HepG2 (cell line): ENCODE measurements around the gene TMEM114. TPM values are rescaled to one million over a fixed set of nuclear protein-coding genes. Genes with fewer than 3 reads are reported as not detected.
A peak's percentile ranks its signal among the peaks of the same experiment; 100 is the strongest.

Experiments used
- CTCF ChIP-seq: sonication (generic); formaldehyde crosslinking; IDR thresholded peaks from 2 replicates; pipeline ENCODE4 v1.5.0; 2020; ENCODE audit warnings: mild to moderate bottlenecking, missing genetic modification reagents, moderate library complexity
- ESRRA ChIP-seq: sonication (generic); formaldehyde crosslinking; IDR thresholded peaks from 2 replicates; pipeline ENCODE4 v1.5.1; 2020; ENCODE audit warnings: mild to moderate bottlenecking, low read depth, missing genetic modification reagents
- FOXK2 ChIP-seq: fragments of 450-650 bp; IDR thresholded peaks from 2 replicates; pipeline ENCODE4 v1.6.1; 2016
- FOXP1 ChIP-seq, 2 experiments: fragments of 450-650 bp in 1 of 2; IDR thresholded peaks; 2 replicates each; pipeline ENCODE4 v1.6.1; 2017 to 2018; ENCODE audit warnings: antibody characterized with exemption in 1 of 2
- JUND ChIP-seq: sonication (generic); formaldehyde crosslinking; IDR thresholded peaks from 2 replicates; pipeline ENCODE4 v1.8.0; 2022; ENCODE audit warnings: mild to moderate bottlenecking, missing genetic modification reagents
- KAT8 ChIP-seq: IDR thresholded peaks from 2 replicates; pipeline ENCODE4 v1.6.1; 2016; ENCODE audit warnings: missing genetic modification reagents, missing compliant biosample characterization
- MXI1 ChIP-seq: IDR thresholded peaks from 3 replicates; pipeline ENCODE4 v1.6.1; 2012; ENCODE audit warnings: low read depth, low read length, inconsistent platforms, borderline replicate concordance
- SOX5 ChIP-seq: IDR thresholded peaks from 2 replicates; pipeline ENCODE4 v1.6.1; 2016; ENCODE audit warnings: borderline replicate concordance
- SOX6 ChIP-seq, 2 experiments: fragments of 450-650 bp in 1 of 2; sonication (generic) in 1 of 2; formaldehyde crosslinking in 1 of 2; IDR thresholded peaks; 2 replicates each; pipeline versions ENCODE4 v1.4.0 to v1.6.1; 2017 to 2020; ENCODE audit warnings: antibody characterized with exemption in 1 of 2, mild to moderate bottlenecking in 1 of 2, missing genetic modification reagents in 1 of 2
- ZNF232 ChIP-seq: sonication (generic); formaldehyde crosslinking; IDR thresholded peaks from 2 replicates; pipeline ENCODE4 v1.4.0; 2020; ENCODE audit warnings: missing genetic modification reagents, borderline replicate concordance
- ZNF354B ChIP-seq: sonication (generic); formaldehyde crosslinking; IDR thresholded peaks from 2 replicates; pipeline ENCODE4 v1.8.0; 2022; ENCODE audit warnings: mild to moderate bottlenecking, missing genetic modification reagents
- ZNF644 ChIP-seq: IDR thresholded peaks from 2 replicates; pipeline ENCODE4 v1.6.1; 2016; ENCODE audit warnings: low read depth
- ZNF660 ChIP-seq: sonication (generic); formaldehyde crosslinking; IDR thresholded peaks from 2 replicates; pipeline ENCODE4 v1.5.1; 2020; ENCODE audit warnings: mild to moderate bottlenecking, low read depth, missing genetic modification reagents, borderline replicate concordance
- polyA plus RNA-seq, 8 experiments: library from polyadenylated mRNA; depleted of rRNA in 3 of 8; stranded (reverse) in 7 of 8; unstranded in 1 of 8; fragments of >200 nt; fragmentation: Illumina TruSeq in 4 of 8; extraction: Trizol in 4 of 8; gene quantifications; 2 replicates each; pipeline versions ENCODE4 v1.2.1 to v1.2.3, GENCODE V29; 2011 to 2016; ENCODE audit warnings: low read depth in 4 of 8, missing spikeins in 1 of 8, mixed read lengths in 1 of 8; ENCODE audit not compliant: insufficient read depth in 1 of 8
- total RNA-seq, 5 experiments: library from RNA; depleted of rRNA; stranded (reverse); fragments of >200 nt; fragmentation: Illumina TruSeq; extraction: Trizol; gene quantifications; 2 replicates each; pipeline ENCODE4 v1.2.3, GENCODE V29; 2016; ENCODE audit warnings: low read depth in 1 of 5
- TF ChIP-seq, protein P1 (sequence below): IDR thresholded peaks from 2 replicates; pipeline ENCODE4 v1.4.0; 2020; ENCODE audit warnings: mild to moderate bottlenecking, missing genetic modification reagents
- TF ChIP-seq, protein P2 (sequence below): sonication (generic); formaldehyde crosslinking; IDR thresholded peaks from 2 replicates; pipeline ENCODE4 v1.4.0; 2020; ENCODE audit warnings: missing genetic modification reagents
- TF ChIP-seq, protein P3 (sequence below): sonication (generic); formaldehyde crosslinking; IDR thresholded peaks from 2 replicates; pipeline ENCODE4 v1.4.0; 2020; ENCODE audit warnings: missing genetic modification reagents

The TMEM114 gene
- total and polyA plus RNA-seq, 2 of the 13 experiments (the other 11 are each of a cell fraction or from before 2014, with no cell fraction given) = not detected

GRCh38 chr16:8575399-8575798 is 14.9 kb downstream of the TMEM114 start (continued):
- TF ChIP-seq, protein P1, sequence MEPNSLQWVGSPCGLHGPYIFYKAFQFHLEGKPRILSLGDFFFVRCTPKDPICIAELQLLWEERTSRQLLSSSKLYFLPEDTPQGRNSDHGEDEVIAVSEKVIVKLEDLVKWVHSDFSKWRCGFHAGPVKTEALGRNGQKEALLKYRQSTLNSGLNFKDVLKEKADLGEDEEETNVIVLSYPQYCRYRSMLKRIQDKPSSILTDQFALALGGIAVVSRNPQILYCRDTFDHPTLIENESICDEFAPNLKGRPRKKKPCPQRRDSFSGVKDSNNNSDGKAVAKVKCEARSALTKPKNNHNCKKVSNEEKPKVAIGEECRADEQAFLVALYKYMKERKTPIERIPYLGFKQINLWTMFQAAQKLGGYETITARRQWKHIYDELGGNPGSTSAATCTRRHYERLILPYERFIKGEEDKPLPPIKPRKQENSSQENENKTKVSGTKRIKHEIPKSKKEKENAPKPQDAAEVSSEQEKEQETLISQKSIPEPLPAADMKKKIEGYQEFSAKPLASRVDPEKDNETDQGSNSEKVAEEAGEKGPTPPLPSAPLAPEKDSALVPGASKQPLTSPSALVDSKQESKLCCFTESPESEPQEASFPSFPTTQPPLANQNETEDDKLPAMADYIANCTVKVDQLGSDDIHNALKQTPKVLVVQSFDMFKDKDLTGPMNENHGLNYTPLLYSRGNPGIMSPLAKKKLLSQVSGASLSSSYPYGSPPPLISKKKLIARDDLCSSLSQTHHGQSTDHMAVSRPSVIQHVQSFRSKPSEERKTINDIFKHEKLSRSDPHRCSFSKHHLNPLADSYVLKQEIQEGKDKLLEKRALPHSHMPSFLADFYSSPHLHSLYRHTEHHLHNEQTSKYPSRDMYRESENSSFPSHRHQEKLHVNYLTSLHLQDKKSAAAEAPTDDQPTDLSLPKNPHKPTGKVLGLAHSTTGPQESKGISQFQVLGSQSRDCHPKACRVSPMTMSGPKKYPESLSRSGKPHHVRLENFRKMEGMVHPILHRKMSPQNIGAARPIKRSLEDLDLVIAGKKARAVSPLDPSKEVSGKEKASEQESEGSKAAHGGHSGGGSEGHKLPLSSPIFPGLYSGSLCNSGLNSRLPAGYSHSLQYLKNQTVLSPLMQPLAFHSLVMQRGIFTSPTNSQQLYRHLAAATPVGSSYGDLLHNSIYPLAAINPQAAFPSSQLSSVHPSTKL = 0 out of 2 replicates have a peak, but pooled peaks have one; percentile 38
- TF ChIP-seq, protein P2, sequence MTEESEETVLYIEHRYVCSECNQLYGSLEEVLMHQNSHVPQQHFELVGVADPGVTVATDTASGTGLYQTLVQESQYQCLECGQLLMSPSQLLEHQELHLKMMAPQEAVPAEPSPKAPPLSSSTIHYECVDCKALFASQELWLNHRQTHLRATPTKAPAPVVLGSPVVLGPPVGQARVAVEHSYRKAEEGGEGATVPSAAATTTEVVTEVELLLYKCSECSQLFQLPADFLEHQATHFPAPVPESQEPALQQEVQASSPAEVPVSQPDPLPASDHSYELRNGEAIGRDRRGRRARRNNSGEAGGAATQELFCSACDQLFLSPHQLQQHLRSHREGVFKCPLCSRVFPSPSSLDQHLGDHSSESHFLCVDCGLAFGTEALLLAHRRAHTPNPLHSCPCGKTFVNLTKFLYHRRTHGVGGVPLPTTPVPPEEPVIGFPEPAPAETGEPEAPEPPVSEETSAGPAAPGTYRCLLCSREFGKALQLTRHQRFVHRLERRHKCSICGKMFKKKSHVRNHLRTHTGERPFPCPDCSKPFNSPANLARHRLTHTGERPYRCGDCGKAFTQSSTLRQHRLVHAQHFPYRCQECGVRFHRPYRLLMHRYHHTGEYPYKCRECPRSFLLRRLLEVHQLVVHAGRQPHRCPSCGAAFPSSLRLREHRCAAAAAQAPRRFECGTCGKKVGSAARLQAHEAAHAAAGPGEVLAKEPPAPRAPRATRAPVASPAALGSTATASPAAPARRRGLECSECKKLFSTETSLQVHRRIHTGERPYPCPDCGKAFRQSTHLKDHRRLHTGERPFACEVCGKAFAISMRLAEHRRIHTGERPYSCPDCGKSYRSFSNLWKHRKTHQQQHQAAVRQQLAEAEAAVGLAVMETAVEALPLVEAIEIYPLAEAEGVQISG (CRISPR knock-in tag) = no peak
- TF ChIP-seq SOX5 (CRISPR knock-in tag) = peak; percentile 25; the same call in 1 of the 2 replicates
- no peak for TF ChIP-seq SOX6 (IDR thresholded peaks at IDR 0.05)
- TF ChIP-seq SOX6 (CRISPR knock-in tag; IDR thresholded peaks at IDR 0.05) = peak; percentile 72
- TF ChIP-seq ZNF644 (CRISPR knock-in tag) = 0 out of 2 replicates have a peak, but pooled peaks have one; percentile 48
- no peak for TF ChIP-seq FOXK2
- TF ChIP-seq ZNF660 (CRISPR knock-in tag) = no peak
- TF ChIP-seq FOXP1 (IDR thresholded peaks at IDR 0.05) = no peak
- TF ChIP-seq FOXP1 (CRISPR knock-in tag; IDR thresholded peaks at IDR 0.05) = peak; percentile 74
- peak; percentile 26; the same call in 1 of the 2 replicates for TF ChIP-seq JUND (CRISPR knock-in tag)
- peak; percentile 81; the same call in 1 of the 2 replicates for TF ChIP-seq ESRRA
- TF ChIP-seq MXI1 = no peak
- TF ChIP-seq ZNF354B (CRISPR knock-in tag) = no peak
- no peak for TF ChIP-seq CTCF
- TF ChIP-seq, protein P3, sequence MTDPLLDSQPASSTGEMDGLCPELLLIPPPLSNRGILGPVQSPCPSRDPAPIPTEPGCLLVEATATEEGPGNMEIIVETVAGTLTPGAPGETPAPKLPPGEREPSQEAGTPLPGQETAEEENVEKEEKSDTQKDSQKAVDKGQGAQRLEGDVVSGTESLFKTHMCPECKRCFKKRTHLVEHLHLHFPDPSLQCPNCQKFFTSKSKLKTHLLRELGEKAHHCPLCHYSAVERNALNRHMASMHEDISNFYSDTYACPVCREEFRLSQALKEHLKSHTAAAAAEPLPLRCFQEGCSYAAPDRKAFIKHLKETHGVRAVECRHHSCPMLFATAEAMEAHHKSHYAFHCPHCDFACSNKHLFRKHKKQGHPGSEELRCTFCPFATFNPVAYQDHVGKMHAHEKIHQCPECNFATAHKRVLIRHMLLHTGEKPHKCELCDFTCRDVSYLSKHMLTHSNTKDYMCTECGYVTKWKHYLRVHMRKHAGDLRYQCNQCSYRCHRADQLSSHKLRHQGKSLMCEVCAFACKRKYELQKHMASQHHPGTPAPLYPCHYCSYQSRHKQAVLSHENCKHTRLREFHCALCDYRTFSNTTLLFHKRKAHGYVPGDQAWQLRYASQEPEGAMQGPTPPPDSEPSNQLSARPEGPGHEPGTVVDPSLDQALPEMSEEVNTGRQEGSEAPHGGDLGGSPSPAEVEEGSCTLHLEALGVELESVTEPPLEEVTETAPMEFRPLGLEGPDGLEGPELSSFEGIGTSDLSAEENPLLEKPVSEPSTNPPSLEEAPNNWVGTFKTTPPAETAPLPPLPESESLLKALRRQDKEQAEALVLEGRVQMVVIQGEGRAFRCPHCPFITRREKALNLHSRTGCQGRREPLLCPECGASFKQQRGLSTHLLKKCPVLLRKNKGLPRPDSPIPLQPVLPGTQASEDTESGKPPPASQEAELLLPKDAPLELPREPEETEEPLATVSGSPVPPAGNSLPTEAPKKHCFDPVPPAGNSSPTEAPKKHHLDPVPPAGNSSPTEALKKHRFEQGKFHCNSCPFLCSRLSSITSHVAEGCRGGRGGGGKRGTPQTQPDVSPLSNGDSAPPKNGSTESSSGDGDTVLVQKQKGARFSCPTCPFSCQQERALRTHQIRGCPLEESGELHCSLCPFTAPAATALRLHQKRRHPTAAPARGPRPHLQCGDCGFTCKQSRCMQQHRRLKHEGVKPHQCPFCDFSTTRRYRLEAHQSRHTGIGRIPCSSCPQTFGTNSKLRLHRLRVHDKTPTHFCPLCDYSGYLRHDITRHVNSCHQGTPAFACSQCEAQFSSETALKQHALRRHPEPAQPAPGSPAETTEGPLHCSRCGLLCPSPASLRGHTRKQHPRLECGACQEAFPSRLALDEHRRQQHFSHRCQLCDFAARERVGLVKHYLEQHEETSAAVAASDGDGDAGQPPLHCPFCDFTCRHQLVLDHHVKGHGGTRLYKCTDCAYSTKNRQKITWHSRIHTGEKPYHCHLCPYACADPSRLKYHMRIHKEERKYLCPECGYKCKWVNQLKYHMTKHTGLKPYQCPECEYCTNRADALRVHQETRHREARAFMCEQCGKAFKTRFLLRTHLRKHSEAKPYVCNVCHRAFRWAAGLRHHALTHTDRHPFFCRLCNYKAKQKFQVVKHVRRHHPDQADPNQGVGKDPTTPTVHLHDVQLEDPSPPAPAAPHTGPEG (CRISPR knock-in tag) = no peak
- TF ChIP-seq ZNF232 (CRISPR knock-in tag) = no peak
- TF ChIP-seq KAT8 (CRISPR knock-in tag) = no peak
